Subcutaneous adipose tissue (tissue), 4 donors: ENCODE data around the gene SAMD13. TPM values are rescaled to one million over a fixed set of nuclear protein-coding genes. Genes with fewer than 3 reads are reported as not detected.

Experiments
- total RNA-seq, 4 donors: library from RNA; depleted of rRNA; stranded (reverse); fragments of >200 nt; gene quantifications; one replicate each; pipeline ENCODE4 v1.1.0, GENCODE V29; 2016
- TF ChIP-seq, protein P1 (sequence below): fragments of 450-650 bp; IDR thresholded peaks from one replicate; pipeline ENCODE4 v1.5.1; 2016; ENCODE audit warnings: low read depth, mild to moderate bottlenecking, control low read depth, antibody characterized with exemption, moderate library complexity

The SAMD13 gene
- total RNA-seq, 4 donors from 2014 or later: 0.98 to 4.6 (median 1.2) TPM

DNA sequence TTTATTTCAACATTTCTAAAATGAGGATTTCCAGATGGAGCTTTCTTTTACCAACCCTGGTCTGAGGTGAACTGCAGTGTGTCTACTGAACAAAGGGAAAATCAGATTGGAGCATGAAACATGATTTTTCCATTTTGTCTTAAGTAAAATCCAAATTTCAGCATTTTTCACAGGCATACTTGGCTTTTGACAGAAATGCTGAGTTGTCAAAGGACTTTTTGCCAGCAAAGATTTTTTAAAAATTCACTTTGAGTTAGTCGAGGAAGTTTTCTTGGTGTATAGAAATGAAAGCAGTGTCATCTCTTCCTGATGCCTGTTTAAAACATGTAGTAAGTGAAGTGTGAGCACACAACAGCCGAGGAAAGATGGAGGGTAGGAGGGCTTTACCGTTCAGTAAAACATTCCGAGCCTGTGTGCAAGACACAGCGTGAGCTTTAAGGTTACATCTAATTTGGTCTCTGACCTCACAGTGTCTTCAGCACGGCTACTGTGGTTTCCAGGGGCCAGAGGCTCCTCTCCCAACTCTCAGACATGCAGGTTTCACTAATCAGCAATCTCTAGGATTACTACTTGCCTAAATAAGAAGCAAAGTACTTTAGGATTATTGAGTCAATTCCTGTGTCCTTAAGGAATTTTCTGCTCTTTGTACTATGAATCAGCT, 45.9 kb downstream of the SAMD13 start:
- TF ChIP-seq, protein P1, sequence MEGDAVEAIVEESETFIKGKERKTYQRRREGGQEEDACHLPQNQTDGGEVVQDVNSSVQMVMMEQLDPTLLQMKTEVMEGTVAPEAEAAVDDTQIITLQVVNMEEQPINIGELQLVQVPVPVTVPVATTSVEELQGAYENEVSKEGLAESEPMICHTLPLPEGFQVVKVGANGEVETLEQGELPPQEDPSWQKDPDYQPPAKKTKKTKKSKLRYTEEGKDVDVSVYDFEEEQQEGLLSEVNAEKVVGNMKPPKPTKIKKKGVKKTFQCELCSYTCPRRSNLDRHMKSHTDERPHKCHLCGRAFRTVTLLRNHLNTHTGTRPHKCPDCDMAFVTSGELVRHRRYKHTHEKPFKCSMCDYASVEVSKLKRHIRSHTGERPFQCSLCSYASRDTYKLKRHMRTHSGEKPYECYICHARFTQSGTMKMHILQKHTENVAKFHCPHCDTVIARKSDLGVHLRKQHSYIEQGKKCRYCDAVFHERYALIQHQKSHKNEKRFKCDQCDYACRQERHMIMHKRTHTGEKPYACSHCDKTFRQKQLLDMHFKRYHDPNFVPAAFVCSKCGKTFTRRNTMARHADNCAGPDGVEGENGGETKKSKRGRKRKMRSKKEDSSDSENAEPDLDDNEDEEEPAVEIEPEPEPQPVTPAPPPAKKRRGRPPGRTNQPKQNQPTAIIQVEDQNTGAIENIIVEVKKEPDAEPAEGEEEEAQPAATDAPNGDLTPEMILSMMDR: no peak

DNA sequence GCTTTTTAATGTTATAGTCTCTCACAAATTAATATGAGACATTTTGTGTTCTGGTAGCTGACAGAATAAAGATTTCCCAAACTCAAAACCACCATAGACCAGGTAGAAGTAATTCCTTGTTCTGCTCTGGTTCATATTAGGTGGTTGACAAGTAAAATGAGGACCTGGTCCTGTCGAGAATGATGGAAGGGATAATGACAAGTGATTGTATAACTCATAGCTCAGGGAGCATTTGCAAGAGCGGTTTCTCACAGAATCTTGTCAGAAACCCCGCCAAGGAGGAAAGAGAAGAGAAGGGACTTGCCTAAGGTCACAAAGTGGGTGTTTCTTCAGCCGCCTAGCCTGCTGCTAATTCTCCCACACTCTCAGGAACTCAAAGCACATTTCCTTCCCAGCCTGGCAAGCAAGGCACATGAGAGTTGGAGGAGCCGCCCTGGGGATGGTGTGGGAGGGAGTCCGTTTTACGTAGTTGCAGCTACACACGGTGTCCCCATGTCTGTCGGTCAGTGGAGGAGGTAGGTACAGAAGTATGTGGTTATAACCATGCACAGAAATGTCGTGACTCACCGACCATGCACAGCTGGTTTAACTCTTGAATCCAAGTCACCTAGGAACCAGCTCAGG, 46.5 kb downstream of the SAMD13 start:
- TF ChIP-seq, protein P1: no peak

DNA sequence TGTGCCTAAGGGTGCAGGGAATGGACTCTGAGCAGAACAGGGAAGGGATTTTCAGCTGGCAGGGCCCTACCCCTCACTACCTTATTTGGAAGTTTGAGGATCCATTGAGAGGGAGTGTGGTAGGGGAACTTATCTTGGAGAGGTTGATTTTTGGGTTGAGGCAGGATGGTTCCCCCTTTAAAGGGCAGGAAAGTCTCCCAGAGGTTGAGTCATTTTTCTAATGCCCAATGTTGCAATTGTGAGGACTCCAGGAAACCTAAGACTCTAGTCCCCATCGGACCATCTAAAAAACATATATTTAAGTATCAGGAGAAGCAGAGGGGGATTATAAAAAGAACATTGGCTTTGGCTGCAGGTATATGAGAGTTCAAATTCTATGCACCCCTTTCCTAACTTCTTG, 47.3 kb downstream of the SAMD13 start:
- TF ChIP-seq, protein P1: no peak

DNA sequence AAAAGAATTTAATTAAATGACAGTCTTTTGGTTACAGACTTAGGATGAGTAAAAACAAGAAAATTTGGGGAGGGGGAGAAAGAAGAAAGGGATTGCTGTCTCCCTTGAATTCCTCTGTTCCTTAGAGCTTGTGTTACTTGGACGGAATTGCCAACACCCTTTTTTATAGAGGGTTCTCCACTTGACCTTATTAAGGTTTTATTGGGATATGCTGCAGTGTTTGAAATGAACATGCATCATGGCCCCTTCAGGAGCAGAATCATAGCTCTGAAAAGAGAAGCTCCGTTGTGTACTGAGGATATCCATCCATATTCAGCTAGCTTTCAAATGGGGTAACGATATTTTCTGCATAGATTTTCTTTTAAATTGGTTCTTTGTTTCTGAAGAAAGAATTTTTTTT, 48.6 kb downstream of the SAMD13 start:
- TF ChIP-seq, protein P1: no peak

DNA sequence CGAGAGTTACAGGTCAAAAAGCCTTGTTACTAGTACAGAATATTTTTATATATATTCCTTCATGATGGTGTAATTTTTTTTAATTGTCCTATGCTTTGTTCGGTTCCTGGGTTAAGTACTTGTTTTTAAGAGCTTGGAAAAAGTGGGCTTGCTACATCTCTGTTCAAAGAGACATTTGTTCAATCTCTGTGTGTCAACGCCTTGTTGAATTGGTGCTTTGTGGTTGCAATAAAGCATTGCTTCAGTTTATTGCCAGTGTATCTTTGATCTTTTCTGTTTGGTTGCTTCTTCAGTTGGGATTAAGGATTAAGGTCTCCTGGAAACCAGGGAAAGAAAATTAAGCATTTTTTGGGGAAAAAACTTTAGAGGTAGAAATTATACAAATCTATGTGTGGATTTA, 49.0 kb downstream of the SAMD13 start:
- TF ChIP-seq, protein P1: no peak

DNA sequence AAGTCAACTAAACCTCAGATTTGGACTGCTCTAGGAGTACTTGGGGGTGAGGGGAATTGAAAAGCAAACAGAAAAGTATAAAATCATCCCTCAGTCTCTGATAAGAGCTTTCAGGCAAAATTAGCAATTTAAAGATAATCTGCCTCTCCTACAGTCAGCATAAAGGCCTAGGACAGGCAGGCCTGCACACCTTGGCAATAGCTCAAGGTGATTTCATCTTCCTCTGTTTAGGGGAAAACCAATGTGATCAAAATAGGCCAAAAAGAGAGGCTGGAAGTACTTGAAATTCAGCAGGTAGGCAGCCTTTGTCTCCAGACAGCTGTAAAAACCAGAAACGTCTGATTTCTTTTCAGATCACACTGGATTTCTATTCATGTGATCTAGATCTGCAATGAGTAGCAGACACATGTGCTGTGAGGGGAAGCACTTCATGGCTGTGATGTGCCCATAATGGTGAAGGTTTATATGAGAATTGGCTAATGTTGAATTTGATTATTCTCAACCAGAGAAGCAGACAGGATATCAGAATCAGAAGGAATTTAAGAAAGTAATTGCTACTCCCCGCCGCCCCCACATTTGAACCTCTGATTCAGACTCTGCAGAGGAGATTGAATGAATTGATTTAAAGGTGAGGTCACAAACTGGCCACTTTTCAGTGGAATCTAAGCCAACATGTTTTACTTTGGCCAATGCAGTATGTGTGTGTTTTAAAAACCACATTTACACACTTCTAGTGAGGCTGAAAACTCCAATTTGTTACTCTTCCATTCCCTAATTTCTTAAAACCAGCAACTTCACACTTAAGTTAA, 51.0 kb downstream of the SAMD13 start:
- TF ChIP-seq, protein P1: no peak

DNA sequence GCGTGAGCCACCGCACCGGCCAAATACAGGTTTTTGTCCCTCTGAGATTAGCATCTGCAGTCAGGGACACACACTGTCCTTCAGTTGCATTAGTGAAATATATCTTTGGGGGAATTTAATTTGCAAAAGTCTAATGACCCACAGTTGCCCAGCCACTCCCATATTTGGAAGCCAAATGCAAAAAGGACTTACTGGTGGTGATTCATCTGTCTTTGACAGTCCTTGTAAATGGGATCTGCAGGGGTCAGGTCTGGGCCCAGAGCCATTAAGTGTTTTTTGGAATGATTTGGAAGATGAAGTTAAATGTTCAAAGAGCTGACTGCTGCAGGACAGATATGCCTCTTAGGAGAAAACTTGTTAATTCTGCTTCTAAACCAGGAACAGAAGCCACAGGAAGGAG, 52.2 kb downstream of the SAMD13 start:
- TF ChIP-seq, protein P1: no peak
